Measurements from ENCODE around the gene FOXO6. TPM values are rescaled to one million over a fixed set of nuclear protein-coding genes. Genes with fewer than 3 reads are reported as not detected.
A peak's percentile ranks its signal among the peaks of the same experiment; 100 is the strongest.

Gene FOXO6
- total and polyA plus RNA-seq, 9 of the 15 experiments (the other 6 are each of a cell fraction or from before 2014, with no cell fraction given): 0.04 to 0.31 (median 0.12) TPM; not detected in 5

DNA sequence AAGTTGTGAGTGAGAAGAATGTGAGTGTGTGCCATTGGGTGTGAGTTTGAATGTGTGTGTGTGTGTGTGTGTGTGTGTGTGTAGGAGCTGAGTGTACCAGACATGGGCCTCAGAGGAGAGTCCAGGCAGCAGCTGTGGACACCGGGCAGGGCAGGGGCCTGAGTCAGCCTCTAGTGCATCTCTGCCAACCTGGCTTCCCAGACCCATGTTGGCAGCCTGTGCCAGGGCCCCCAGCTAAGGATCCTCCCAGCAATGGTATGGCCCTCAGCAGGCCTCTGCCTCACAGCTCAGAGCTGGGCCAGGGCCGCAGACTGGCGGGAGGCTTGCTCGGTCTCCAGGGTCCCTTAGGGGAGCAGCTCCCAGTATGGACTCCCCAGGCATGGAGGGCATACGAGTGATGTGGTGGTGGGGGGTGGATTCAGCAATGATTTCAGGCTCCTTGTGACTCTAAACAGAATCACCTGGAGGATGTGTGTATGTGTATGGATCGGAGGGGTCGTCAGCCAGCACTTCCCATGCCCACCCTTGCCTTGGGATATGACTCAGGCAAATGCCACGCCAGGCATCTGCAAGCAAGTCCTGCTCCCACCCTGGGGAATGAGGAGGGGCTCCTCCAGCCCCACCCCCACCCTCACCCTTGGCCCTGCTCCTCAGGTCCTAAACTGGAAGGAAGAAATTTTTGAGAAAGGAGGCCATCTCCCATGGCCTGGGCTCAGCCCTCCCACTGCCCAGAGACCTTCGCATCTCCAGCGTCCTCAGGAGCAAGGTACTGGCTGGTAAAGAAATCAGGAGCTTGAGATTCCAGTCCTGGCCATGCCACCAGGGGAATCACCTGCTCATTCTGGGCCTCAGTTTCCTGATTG lies 1.8 kb upstream of the FOXO6 start:
- H3K27ac ChIP-seq (ENCODE audit: extremely low read depth, low read depth, low read length): no peak overlapping the region
- H3K4me1 ChIP-seq (replicated peaks in 1 of 2; ENCODE audit: control insufficient read depth in 2 of 2, insufficient read depth in 2 of 2, low read length in 2 of 2): peaks cover 22 to 44% of the 10 kb centered on the region in 2 experiments
- no peaks in the 10 kb centered on the region for H3K36me3 ChIP-seq (ENCODE audit: control insufficient read depth, insufficient read depth, low read length)
- WGBS (ENCODE audit: insufficient coverage, low coverage, missing lambda C conversion rate): 34% methylated on average over 10 of the region's 10 CpGs
- no peak overlapping the region; a peak in 1 of 4 replicates for H3K9ac ChIP-seq (ENCODE audit: insufficient read depth in 1 of 2, low read depth in 2 of 2, low read length in 2 of 2)
- intact Hi-C loops (cut with micrococcal nuclease): loop anchor here (2.0 kb wide), 1 partner anchor 57 kb away; no protein-coding TSS in a partner anchor
- H3K9me3 ChIP-seq (replicated peaks; ENCODE audit: control insufficient read depth, insufficient read depth, low read depth, low read length): no peaks in the 10 kb centered on the region
- CTCF ChIA-PET (ENCODE audit: low intra/inter-chr PET ratio): no interaction called here
- H4K20me1 ChIP-seq (replicated peaks; ENCODE audit: control insufficient read depth, insufficient read depth, low read length): peaks cover 4% of the 10 kb centered on the region; the same call in 1 of the 2 replicates
- POLR2A ChIA-PET: interaction anchor here (0.9 to 2.1 kb wide), 4 partner anchors 10 to 26 kb away, joined by 3 to 5 read pairs (median 4); no protein-coding TSS in a partner anchor
- no peak overlapping the region for H2AFZ ChIP-seq (ENCODE audit: low read depth, low read length)
- peak overlapping the region; percentile 72; the same call in 1 of the 2 replicates for H3K4me2 ChIP-seq (ENCODE audit: insufficient read depth, low read length)
- no TSS peak for BruUV-seq (replicated peaks)
- in situ Hi-C loops (cut with MboI): no loop called here
- no peak overlapping the region for H3K4me3 ChIP-seq
- H3K9me1 ChIP-seq (ENCODE audit: control insufficient read depth, insufficient read depth, low read length): no peaks in the 10 kb centered on the region
- FAIRE-seq (no peak), DNase-seq (ENCODE audit: extremely low read depth in 1 of 4, low spot score in 3 of 4) (no peak), ATAC-seq (no peak)
- no peaks in the 10 kb centered on the region for H3K79me2 ChIP-seq (ENCODE audit: control insufficient read depth, insufficient read depth, low read length)
- H3K27me3 ChIP-seq (ENCODE audit: control insufficient read depth in 2 of 2, insufficient read depth in 2 of 2, low read length in 2 of 2): peaks cover 11 to 31% of the 10 kb centered on the region in 2 experiments; a peak in 4 of 5 replicates
- TF ChIP-seq, protein P1, sequence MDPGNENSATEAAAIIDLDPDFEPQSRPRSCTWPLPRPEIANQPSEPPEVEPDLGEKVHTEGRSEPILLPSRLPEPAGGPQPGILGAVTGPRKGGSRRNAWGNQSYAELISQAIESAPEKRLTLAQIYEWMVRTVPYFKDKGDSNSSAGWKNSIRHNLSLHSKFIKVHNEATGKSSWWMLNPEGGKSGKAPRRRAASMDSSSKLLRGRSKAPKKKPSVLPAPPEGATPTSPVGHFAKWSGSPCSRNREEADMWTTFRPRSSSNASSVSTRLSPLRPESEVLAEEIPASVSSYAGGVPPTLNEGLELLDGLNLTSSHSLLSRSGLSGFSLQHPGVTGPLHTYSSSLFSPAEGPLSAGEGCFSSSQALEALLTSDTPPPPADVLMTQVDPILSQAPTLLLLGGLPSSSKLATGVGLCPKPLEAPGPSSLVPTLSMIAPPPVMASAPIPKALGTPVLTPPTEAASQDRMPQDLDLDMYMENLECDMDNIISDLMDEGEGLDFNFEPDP (CRISPR knock-in tag; IDR thresholded peaks at IDR 0.05): no peak
- TF ChIP-seq RFX1 (IDR thresholded peaks at IDR 0.05) (no peak), NFIX (CRISPR knock-in tag; IDR thresholded peaks at IDR 0.05; ENCODE audit: low read depth) (no peak), NRF1 (conservative IDR thresholded peaks at IDR 0.05 in 1 of 2, IDR thresholded peaks at IDR 0.05 in 1 of 2) (no peak), BRCA1 (IDR thresholded peaks at IDR 0.05) (no peak), BRCA1 (CRISPR knock-in tag; IDR thresholded peaks at IDR 0.05) (no peak), U2AF2 (optimal IDR thresholded peaks at IDR 0.05; ENCODE audit: low read depth, low read length) (no peak), HNRNPUL1 (IDR thresholded peaks at IDR 0.05; ENCODE audit: low read length) (no peak), NELFE (IDR thresholded peaks at IDR 0.05; ENCODE audit: insufficient read depth, insufficient read length) (no peak), ATF7 (IDR thresholded peaks at IDR 0.05) (no peak), MTA3 (IDR thresholded peaks at IDR 0.05; ENCODE audit: borderline replicate concordance) (no peak), ZSCAN29 (IDR thresholded peaks at IDR 0.05) (no peak), ARID2 (IDR thresholded peaks at IDR 0.05) (no peak)
- TF ChIP-seq, protein P2, sequence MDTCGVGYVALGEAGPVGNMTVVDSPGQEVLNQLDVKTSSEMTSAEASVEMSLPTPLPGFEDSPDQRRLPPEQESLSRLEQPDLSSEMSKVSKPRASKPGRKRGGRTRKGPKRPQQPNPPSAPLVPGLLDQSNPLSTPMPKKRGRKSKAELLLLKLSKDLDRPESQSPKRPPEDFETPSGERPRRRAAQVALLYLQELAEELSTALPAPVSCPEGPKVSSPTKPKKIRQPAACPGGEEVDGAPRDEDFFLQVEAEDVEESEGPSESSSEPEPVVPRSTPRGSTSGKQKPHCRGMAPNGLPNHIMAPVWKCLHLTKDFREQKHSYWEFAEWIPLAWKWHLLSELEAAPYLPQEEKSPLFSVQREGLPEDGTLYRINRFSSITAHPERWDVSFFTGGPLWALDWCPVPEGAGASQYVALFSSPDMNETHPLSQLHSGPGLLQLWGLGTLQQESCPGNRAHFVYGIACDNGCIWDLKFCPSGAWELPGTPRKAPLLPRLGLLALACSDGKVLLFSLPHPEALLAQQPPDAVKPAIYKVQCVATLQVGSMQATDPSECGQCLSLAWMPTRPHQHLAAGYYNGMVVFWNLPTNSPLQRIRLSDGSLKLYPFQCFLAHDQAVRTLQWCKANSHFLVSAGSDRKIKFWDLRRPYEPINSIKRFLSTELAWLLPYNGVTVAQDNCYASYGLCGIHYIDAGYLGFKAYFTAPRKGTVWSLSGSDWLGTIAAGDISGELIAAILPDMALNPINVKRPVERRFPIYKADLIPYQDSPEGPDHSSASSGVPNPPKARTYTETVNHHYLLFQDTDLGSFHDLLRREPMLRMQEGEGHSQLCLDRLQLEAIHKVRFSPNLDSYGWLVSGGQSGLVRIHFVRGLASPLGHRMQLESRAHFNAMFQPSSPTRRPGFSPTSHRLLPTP (IDR thresholded peaks at IDR 0.05; ENCODE audit: borderline replicate concordance, extremely low read depth, insufficient read length): no peak
- TF ChIP-seq, protein P3, sequence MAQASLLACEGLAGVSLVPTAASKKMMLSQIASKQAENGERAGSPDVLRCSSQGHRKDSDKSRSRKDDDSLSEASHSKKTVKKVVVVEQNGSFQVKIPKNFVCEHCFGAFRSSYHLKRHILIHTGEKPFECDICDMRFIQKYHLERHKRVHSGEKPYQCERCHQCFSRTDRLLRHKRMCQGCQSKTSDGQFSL (CRISPR knock-in tag; IDR thresholded peaks at IDR 0.05): no peak
- TF ChIP-seq, protein P3 (tag; IDR thresholded peaks at IDR 0.05): no peak

Data from K562 (cell line).